ENCODE measurements around the gene ABHD12B.

The ABHD12B gene

DNA sequence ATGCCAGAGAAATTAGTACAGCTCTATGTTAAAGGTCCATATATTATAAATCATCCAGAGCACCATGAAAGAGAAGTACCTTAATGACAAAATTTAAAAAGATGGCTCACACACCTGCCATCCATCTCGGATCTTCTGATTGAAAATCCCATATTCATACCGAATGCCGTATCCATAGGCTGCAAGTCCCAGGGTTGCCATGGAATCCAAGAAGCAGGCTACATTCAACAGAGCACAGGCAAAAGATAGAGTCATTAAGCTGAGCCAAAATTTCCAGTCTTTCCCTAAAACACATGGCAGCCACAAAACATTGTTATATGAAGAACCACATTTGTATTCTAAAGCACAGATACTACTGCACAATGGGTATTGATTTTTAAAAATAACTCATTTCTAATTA, 59.7 kb downstream of the ABHD12B start:
- Histone ChIP-seq H2AFZ (no peak overlapping the region), H3K27me3 (ENCODE audit: control insufficient read depth, insufficient read depth, low read length) (no peaks in the 10 kb centered on the region), H3K4me2 (ENCODE audit: low read length) (no peak overlapping the region), H3K79me2 (no peaks in the 10 kb centered on the region), H3K9me3 (ENCODE audit: control insufficient read depth, low read length) (no peaks in the 10 kb centered on the region), H3K4me1 (no peaks in the 10 kb centered on the region), H3K9ac (no peak overlapping the region), H3K4me3 (ENCODE audit: low read depth, low read length) (no peak overlapping the region), H3K27ac (no peak overlapping the region), H3K36me3 (ENCODE audit: control insufficient read depth, insufficient read depth, low read length) (no peaks in the 10 kb centered on the region)
- TF ChIP-seq, protein P1, sequence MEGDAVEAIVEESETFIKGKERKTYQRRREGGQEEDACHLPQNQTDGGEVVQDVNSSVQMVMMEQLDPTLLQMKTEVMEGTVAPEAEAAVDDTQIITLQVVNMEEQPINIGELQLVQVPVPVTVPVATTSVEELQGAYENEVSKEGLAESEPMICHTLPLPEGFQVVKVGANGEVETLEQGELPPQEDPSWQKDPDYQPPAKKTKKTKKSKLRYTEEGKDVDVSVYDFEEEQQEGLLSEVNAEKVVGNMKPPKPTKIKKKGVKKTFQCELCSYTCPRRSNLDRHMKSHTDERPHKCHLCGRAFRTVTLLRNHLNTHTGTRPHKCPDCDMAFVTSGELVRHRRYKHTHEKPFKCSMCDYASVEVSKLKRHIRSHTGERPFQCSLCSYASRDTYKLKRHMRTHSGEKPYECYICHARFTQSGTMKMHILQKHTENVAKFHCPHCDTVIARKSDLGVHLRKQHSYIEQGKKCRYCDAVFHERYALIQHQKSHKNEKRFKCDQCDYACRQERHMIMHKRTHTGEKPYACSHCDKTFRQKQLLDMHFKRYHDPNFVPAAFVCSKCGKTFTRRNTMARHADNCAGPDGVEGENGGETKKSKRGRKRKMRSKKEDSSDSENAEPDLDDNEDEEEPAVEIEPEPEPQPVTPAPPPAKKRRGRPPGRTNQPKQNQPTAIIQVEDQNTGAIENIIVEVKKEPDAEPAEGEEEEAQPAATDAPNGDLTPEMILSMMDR (IDR thresholded peaks at IDR 0.05) = no peak

DNA sequence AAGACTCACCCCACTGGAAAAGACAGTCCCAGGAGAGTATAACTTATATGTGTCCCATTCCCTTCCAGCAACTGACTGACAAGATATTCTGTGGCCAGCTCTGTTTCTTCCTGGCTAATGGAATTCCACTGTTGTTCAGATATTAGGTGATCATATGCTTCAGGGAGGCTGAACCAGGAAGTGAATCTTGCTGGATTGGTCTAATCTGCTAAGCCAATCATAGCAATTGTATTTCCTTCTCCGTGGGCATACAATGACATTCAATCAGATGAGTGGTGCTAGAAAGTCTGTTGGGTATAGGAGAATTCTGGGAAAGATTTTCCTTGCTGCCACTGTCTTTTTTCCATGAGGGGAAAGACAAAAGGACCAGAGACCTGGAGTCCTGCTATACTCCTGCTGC, 60.3 kb downstream of the ABHD12B start:
- H3K9ac ChIP-seq = no peak overlapping the region
- H3K79me2 ChIP-seq = no peaks in the 10 kb centered on the region
- H3K9me3 ChIP-seq (ENCODE audit: control insufficient read depth, low read length) = no peaks in the 10 kb centered on the region
- TF ChIP-seq, protein P1 (IDR thresholded peaks at IDR 0.05) = no peak
- H3K4me2 ChIP-seq (ENCODE audit: low read length) = no peak overlapping the region
- no peaks in the 10 kb centered on the region for H3K36me3 ChIP-seq (ENCODE audit: control insufficient read depth, insufficient read depth, low read length)
- H2AFZ ChIP-seq = no peak overlapping the region
- H3K4me1 ChIP-seq = no peaks in the 10 kb centered on the region
- H3K4me3 ChIP-seq (ENCODE audit: low read depth, low read length) = no peak overlapping the region
- H3K27ac ChIP-seq = no peak overlapping the region
- H3K27me3 ChIP-seq (ENCODE audit: control insufficient read depth, insufficient read depth, low read length) = no peaks in the 10 kb centered on the region

DNA sequence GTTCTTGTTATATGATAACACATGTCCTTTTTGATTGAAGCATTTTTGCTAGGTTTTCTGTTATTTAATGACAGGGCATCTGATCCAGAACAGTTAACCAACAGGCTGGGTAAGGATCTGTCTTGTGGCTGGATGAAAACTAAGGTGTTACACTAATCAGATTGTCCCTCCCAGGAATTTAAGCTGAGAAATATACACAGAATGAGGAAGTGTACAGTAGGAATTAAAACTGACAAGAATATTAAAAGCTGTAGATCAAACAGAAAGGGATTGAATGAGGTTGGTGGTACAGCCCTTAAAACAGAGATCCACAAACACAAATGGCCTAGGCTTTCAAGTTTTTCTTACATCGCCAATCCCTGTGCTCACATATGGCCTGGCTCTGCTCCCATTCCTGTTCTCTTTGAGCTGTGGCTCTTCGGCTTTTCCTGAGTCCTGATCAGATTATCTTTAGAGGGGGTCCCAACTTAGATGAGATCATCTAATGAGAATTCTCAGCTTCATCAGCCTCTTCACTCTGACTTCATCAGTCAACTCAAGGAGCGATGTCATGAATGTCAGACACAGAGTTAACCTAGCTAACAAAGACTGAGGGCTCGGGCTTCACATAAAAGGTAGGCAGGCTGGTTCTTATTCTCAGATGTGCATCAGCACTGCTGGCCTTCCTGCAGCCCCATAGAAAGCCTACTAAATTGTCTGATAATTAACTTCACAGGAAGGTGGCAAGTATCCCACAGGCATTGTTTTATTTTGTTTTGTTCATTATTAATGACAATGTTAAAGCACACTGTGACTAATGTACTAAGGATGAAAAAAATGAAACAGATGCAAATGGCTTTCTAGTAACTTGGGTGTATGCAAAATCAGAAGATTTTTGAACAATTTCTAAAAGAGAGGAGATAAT, 61.0 kb downstream of the ABHD12B start:
- no peaks in the 10 kb centered on the region for H3K36me3 ChIP-seq (ENCODE audit: control insufficient read depth, insufficient read depth, low read length)
- no peak overlapping the region for H2AFZ ChIP-seq
- H3K79me2 ChIP-seq = no peaks in the 10 kb centered on the region
- no peak overlapping the region for H3K4me3 ChIP-seq (ENCODE audit: low read depth, low read length)
- H3K9me3 ChIP-seq (ENCODE audit: control insufficient read depth, low read length) = no peaks in the 10 kb centered on the region
- H3K27me3 ChIP-seq (ENCODE audit: control insufficient read depth, insufficient read depth, low read length) = no peaks in the 10 kb centered on the region
- TF ChIP-seq, protein P1 (IDR thresholded peaks at IDR 0.05) = no peak
- no peak overlapping the region for H3K9ac ChIP-seq
- H3K27ac ChIP-seq = no peak overlapping the region
- H3K4me2 ChIP-seq (ENCODE audit: low read length) = no peak overlapping the region
- H3K4me1 ChIP-seq = no peaks in the 10 kb centered on the region

DNA sequence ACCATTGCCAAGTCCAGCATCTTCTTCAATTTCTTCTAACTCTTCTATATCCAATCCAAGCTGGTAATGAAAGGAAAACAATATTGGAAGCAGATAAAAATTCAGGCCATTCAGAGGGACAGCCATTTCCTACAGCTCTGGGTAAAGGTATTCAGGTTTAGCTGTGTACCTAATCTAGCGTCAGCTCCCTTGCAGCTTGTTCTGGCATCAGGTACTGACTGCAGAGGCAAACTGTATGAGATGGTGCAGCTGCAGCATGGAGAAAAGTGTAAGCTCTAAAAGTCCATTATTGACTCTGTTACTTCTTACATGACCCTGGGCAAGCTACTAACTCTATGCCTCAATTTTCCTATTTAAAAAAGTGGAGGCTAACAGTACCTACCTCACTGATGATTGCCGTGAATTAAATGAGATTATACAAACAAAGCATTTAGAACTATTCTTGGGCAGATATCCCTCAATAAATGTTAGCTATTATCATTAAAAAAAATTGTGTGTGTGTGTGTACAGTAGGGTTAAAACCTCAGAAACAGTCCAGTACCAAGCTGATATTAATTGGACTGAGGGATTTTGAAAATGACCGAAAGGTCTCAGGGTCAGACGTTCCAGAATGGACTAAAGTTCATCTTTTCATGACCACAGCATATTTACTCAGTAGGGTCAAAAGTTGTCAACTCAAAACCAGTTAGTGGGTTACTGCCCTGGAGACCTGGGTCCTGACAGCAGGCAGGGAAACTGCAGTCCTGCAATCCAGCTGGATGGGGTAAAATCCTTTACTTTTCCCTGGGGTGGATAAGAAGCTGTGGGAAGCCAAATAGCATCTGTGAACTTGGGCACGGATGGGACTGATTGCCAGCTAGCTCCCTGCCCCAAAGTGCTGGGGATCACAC, 63.5 kb downstream of the ABHD12B start:
- H3K27me3 ChIP-seq (ENCODE audit: control insufficient read depth, insufficient read depth, low read length) = no peaks in the 10 kb centered on the region
- H3K36me3 ChIP-seq (ENCODE audit: control insufficient read depth, insufficient read depth, low read length) = no peaks in the 10 kb centered on the region
- no peaks in the 10 kb centered on the region for H3K9me3 ChIP-seq (ENCODE audit: control insufficient read depth, low read length)
- no peak overlapping the region for H3K4me3 ChIP-seq (ENCODE audit: low read depth, low read length)
- H3K4me2 ChIP-seq (ENCODE audit: low read length) = no peak overlapping the region
- H3K79me2 ChIP-seq = no peaks in the 10 kb centered on the region
- H3K9ac ChIP-seq = no peak overlapping the region
- TF ChIP-seq, protein P1 (IDR thresholded peaks at IDR 0.05) = no peak
- H2AFZ ChIP-seq = no peak overlapping the region
- no peaks in the 10 kb centered on the region for H3K4me1 ChIP-seq
- H3K27ac ChIP-seq = no peak overlapping the region
